ENCODE data around the gene GRIN2D.
A peak's percentile ranks its signal among the peaks of the same experiment; 100 is the strongest.
"Not testable (repeated sequence)": the region's sequence is repeated elsewhere in the genome, so short reads cannot be mapped to it uniquely, and the experiment has no call there.

The GRIN2D gene

GRCh38 chr19:48371771-48372170 is 21.7 kb upstream of the GRIN2D start:
- not testable (repeated sequence) for DNase-seq

GRCh38 chr19:48372904-48373303 is 20.6 kb upstream of the GRIN2D start:
- DNase-seq, result no peak

GRCh38 chr19:48373567-48373966 is 19.9 kb upstream of the GRIN2D start:
- no peak for DNase-seq

- no peak for DNase-seq
These were observed 15.3 kb upstream of the GRIN2D start for GRCh38 chr19:48378194-48378570.

GRCh38 chr19:48379058-48379457 is 14.4 kb upstream of the GRIN2D start:
- no peak for DNase-seq

- DNase-seq, result no peak
These were observed 12.1 kb upstream of the GRIN2D start for GRCh38 chr19:48381178-48381950.

GRCh38 chr19:48382286-48382685 is 11.2 kb upstream of the GRIN2D start:
- no peak for DNase-seq

- DNase-seq, result no peak
These were observed 7.9 kb upstream of the GRIN2D start for GRCh38 chr19:48385461-48386087.

GRCh38 chr19:48386981-48387380 is 6.5 kb upstream of the GRIN2D start:
- DNase-seq, result no peak

GRCh38 chr19:48390188-48391099 is 3.0 kb upstream of the GRIN2D start:
- peak; percentile 63 to 68 for DNase-seq

GRCh38 chr19:48391100-48392005 is 2.1 kb upstream of the GRIN2D start, which contains the start of gene KDELR1:
TSS of gene KDELR1 (minus strand) at chr19:48391551. CDS start at chr19:48391358, 193 bp downstream.
- DNase-seq, result peak; percentile 67 to 68

- not testable (repeated sequence) for DNase-seq
These were observed 1.5 kb upstream of the GRIN2D start for GRCh38 chr19:48392006-48392344.

- DNase-seq, result no peak
These were observed 459 bp upstream of the GRIN2D start for GRCh38 chr19:48392860-48393558.

- DNase-seq, result no peak
These were observed 1.1 kb downstream of the GRIN2D start for GRCh38 chr19:48394331-48395169.

GRCh38 chr19:48395170-48395455 is 1.6 kb downstream of the GRIN2D start:
- no peak for DNase-seq

- DNase-seq, result no peak
These were observed 2.0 kb downstream of the GRIN2D start for GRCh38 chr19:48395499-48395898.

GRCh38 chr19:48396016-48396823 is 2.8 kb downstream of the GRIN2D start:
- DNase-seq, result no peak

GRCh38 chr19:48396824-48397176 is 3.3 kb downstream of the GRIN2D start:
- DNase-seq, result no peak

- DNase-seq, result no peak
These were observed 4.0 kb downstream of the GRIN2D start for GRCh38 chr19:48397263-48398101.

GRCh38 chr19:48398102-48398374 is 4.6 kb downstream of the GRIN2D start:
- DNase-seq, result no peak
